Naive B cell (primary cell): ENCODE data around the gene CD300E. TPM values are rescaled to one million over a fixed set of nuclear protein-coding genes. Genes with fewer than 3 reads are reported as not detected.

Source experiments
- ATAC-seq, 2 donors: fragments of 150-1000 bp; cut with Tn5 transposase; 2 replicates each; pipeline ENCODE4 v1.10.0; 2021; ENCODE audit warnings: low read depth in 2 of 2, mild to moderate bottlenecking in 2 of 2, moderate library complexity in 2 of 2
- DNase-seq: peaks from one replicate; pipeline ENCODE4 v3.0.0; 2022
- H3K27ac Mint-ChIP-seq, 6 donors: one replicate each; pipeline ENCODE4 v1.8.0; 2020 to 2022; ENCODE audit warnings: mild to moderate bottlenecking in 6 of 6, mixed read lengths in 6 of 6, moderate library complexity in 5 of 6, inconsistent platforms in 2 of 6
- H3K27me3 Mint-ChIP-seq, 3 donors: one replicate each; pipeline ENCODE4 v1.8.0; 2021 to 2022; ENCODE audit warnings: mixed read lengths in 3 of 3, mild to moderate bottlenecking in 1 of 3
- H3K36me3 Mint-ChIP-seq, 2 donors: one replicate each; pipeline ENCODE4 v1.8.0; 2020 to 2022; ENCODE audit warnings: mixed read lengths in 2 of 2, inconsistent platforms in 1 of 2, mild to moderate bottlenecking in 1 of 2
- H3K4me1 Mint-ChIP-seq, 3 donors: one replicate each; pipeline ENCODE4 v1.8.0; 2020 to 2022; ENCODE audit warnings: mixed read lengths in 3 of 3, inconsistent platforms in 1 of 3, mild to moderate bottlenecking in 1 of 3, moderate library complexity in 1 of 3
- H3K4me3 Mint-ChIP-seq, 8 donors: one replicate each; pipeline ENCODE4 v1.8.0; 2020 to 2022; ENCODE audit warnings: mild to moderate bottlenecking in 8 of 8, mixed read lengths in 8 of 8, moderate library complexity in 8 of 8, inconsistent platforms in 2 of 8
- H3K9me3 Mint-ChIP-seq, 7 donors: one replicate each; pipeline ENCODE4 v1.8.0; 2020 to 2022; ENCODE audit warnings: mixed read lengths in 7 of 7, mild to moderate bottlenecking in 5 of 7, inconsistent platforms in 2 of 7, moderate library complexity in 1 of 7
- polyA plus RNA-seq, 6 donors: library from polyadenylated mRNA; unstranded; fragments of 300-500 nt; fragmentation: Illumina TruSeq; gene quantifications; one replicate each; pipeline ENCODE4 v1.2.3, GENCODE V29; 2021; ENCODE audit warnings: low read depth in 6 of 6

Gene CD300E, protein sequence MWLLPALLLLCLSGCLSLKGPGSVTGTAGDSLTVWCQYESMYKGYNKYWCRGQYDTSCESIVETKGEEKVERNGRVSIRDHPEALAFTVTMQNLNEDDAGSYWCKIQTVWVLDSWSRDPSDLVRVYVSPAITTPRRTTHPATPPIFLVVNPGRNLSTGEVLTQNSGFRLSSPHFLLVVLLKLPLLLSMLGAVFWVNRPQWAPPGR
- under 1 TPM in 3 of 6 donors, not detected in 3; 0.06 to 0.69 (median 0.18) TPM for polyA plus RNA-seq

DNA sequence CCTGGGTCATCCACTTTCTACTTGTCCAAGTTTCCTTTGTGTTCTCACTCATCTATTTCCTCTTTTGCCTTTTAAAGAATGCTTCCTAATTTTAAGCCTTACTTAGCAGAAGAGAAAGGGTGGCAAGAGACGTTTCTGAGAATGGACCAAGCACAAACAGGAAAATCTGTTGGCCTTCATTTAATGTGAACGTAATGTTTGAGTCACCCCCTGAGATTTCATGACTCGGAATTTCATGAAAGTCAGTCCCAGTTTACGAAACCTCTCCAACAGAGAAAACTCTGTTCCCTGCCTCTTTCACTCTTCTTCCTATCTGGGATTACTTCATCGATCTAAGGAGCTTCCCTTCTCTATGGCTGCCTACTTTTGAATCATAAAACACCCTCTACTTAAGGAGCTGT lies at the start of gene CD300E:
Gene CD300E, minus strand, starts transcription at position 46 of the 401 bp plus-strand sequence. CDS start 117 bp downstream, outside the sequence.
- ATAC-seq = no peak
- Mint-ChIP-seq H3K4me1 (peaks cover 5 to 14% (median 5%) of the 10 kb centered on the region in 3 donors), H3K36me3 (no peaks in the 10 kb centered on the region), H3K4me3 (peak within 1 kb of the TSS in 1 of 8 donors; percentile 70), H3K27me3 (peaks cover 46 to 62% (median 53%) of the 10 kb centered on the region in 3 donors), H3K9me3 (peaks cover 0 to 9% (median 4%) of the 10 kb centered on the region in 7 donors), H3K27ac (peak within 1 kb of the TSS in 2 of 6 donors; percentile 51 to 89)
- DNase-seq = no peak

DNA sequence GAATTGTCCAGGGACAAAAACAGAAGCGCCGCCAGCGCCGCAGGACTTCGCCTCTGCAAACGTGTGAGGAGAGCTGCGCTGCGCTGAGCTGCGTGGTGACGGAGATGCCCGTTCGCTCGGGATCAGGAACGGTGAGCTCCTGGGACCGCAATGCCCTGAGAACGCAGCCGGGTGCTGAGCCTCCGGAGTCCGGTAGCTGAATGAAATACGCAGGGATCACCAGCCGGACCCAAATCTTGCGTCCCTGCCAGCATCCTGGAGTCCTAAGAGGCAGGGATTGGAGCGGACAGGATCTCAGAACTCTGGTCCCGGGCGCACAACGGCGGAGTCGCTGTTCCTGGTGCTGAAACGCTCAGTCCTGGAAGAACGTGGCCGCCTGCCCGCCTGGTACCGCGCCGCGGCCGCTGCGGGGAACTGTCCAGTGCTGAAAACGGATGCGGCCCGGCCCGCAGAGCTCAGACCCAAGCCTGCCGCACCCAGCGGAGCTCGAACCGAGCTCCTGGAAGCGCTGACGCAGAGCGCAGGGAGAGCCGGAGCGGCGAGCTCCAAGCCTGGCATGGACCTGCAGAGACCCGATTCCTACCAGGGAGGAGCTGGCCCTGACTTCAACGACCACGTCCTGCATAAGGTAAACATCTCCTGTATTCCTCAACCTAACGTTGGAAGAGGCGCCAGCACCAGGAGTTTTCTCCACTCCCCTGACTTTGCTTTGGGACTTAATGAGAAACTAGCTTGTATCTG lies 47.7 kb upstream of the CD300E start:
- DNase-seq (peak; percentile 50), ATAC-seq (peak; percentile 80 to 85)
- peaks cover 0 to 8% of the 10 kb centered on the region in 2 donors for H3K36me3 Mint-ChIP-seq
- no peak overlapping the region for H3K27ac Mint-ChIP-seq
- peak overlapping the region in 1 of 8 donors; percentile 41 for H3K4me3 Mint-ChIP-seq
- H3K4me1 Mint-ChIP-seq = peaks cover 0 to 10% (median 4%) of the 10 kb centered on the region in 3 donors
- peaks cover 53 to 82% (median 68%) of the 10 kb centered on the region in 3 donors for H3K27me3 Mint-ChIP-seq
- H3K9me3 Mint-ChIP-seq = peaks cover 0 to 13% (median 7%) of the 10 kb centered on the region in 7 donors

DNA sequence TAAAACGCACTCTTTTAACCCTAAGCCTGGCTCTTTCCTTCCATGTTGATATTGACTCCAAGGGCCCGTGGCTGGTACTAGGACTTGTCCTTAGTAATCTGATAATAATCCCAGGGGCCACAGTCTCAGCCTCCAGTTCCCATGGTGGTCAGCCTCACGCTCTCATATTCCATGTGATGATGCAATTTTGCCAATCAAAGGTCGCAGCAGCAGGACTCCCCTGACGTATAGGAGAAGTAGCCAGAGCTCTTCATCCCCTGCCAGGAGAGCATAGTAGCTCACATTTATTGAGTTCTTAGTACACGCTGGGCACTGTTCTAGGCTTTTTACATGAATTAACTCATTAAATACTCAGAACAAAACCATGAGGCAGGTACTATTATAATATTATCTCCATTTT lies 46.8 kb upstream of the CD300E start:
- peak overlapping the region in 1 of 6 donors; percentile 12 for H3K27ac Mint-ChIP-seq
- peaks cover 50 to 73% (median 67%) of the 10 kb centered on the region in 3 donors for H3K27me3 Mint-ChIP-seq
- DNase-seq (no peak), ATAC-seq (no peak)
- peaks cover 0 to 8% of the 10 kb centered on the region in 2 donors for H3K36me3 Mint-ChIP-seq
- H3K9me3 Mint-ChIP-seq = peaks cover 0 to 13% (median 7%) of the 10 kb centered on the region in 7 donors
- H3K4me1 Mint-ChIP-seq = peaks cover 0 to 8% (median 4%) of the 10 kb centered on the region in 3 donors
- H3K4me3 Mint-ChIP-seq = no peak overlapping the region

DNA sequence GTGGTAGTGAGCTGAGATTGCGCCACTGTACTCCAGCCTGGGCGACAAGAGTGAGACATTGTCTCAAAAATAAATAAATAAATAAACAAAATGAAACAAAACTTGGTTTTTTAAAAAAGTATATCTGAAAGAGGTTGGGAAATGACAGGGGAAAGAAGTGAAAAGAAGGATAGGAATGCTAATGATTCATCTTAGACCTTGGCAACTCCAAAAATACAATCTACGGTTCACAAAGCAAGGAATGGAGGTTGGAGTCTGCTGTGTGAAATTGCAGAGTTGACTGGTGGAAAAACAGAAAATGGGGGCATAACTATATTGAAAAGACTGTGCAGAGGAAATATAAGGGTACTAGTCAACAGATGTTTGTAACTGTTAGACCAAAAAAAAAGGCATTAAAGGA lies 40.0 kb upstream of the CD300E start:
- no peak overlapping the region for H3K27ac Mint-ChIP-seq
- no peaks in the 10 kb centered on the region for H3K4me1 Mint-ChIP-seq
- no peak for ATAC-seq
- no peak for DNase-seq
- peaks cover 0 to 5% of the 10 kb centered on the region in 2 donors for H3K36me3 Mint-ChIP-seq
- no peak overlapping the region for H3K4me3 Mint-ChIP-seq
- peaks cover 0 to 7% (median 4%) of the 10 kb centered on the region in 7 donors for H3K9me3 Mint-ChIP-seq
- peaks cover 35 to 61% (median 55%) of the 10 kb centered on the region in 3 donors for H3K27me3 Mint-ChIP-seq

DNA sequence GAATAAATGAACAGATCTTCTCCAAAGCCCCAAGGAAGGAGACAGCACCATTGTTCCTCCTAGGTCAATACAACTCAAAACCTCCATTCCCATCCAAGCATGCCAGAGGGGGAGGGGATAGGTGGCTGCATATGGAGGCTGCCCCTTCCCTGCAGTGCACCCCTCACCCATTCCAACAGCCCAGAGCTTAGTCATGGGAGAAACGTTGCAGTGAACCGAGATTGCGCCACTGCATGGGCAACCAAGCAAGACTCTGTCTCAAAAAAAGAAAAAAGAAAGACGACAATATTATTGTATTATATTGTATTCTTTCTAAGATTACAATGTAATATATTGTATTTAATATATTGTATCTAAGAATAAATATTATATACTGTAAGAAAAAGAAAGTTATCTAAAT lies 36.4 kb upstream of the CD300E start:
- Mint-ChIP-seq H3K4me1 (peaks cover 6 to 10% (median 9%) of the 10 kb centered on the region in 3 donors), H3K27ac (no peak overlapping the region), H3K4me3 (no peak overlapping the region), H3K27me3 (peaks cover 32 to 59% (median 55%) of the 10 kb centered on the region in 3 donors), H3K36me3 (peaks cover 0 to 5% of the 10 kb centered on the region in 2 donors), H3K9me3 (peaks cover 0 to 7% (median 4%) of the 10 kb centered on the region in 7 donors)
- DNase-seq (no peak), ATAC-seq (no peak)

DNA sequence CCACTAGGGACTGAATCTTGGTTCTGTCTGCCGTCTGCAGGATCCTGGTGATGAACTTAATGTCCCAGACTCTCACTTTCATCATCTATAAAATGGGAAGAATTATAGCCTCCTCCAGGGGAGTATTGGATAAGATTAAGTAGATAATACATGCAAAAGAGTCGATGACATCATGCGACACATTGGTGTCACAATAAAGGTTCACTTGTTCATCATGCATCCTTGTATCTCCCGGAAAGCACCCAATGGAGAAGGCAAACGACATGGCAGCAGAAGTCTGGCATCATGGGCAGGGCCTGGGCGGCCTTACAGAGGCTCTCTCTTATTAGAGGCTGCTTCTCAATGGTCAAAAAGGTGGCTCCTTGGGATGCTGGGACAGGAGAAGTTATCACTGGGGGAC lies 35.1 kb upstream of the CD300E start:
- Mint-ChIP-seq H3K27me3 (peaks cover 30 to 67% (median 49%) of the 10 kb centered on the region in 3 donors), H3K9me3 (peaks cover 0 to 7% (median 4%) of the 10 kb centered on the region in 7 donors), H3K27ac (no peak overlapping the region), H3K4me1 (peaks cover 6 to 10% (median 9%) of the 10 kb centered on the region in 3 donors), H3K36me3 (peaks cover 0 to 5% of the 10 kb centered on the region in 2 donors), H3K4me3 (no peak overlapping the region)
- no peak for DNase-seq
- no peak for ATAC-seq

DNA sequence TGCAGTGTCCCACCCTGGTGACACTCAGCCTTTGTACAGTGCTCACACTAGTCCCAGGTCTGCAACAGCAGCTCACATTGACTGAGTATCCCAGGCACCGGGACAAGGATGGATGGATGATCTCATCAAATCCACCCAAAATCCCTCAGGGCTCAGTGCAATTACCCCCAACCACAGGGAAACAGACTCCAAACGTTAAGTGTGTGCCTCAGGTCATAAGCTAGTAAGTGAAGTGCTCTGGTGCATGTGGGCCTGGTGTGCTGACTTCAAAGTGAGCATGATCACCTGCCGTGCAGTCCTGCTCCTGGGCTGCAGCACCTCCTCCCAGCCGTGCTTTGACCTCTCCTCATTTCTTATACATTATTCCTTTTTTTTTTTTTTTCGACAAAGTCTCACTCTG lies 31.2 kb upstream of the CD300E start:
- Mint-ChIP-seq H3K36me3 (no peaks in the 10 kb centered on the region), H3K4me3 (no peak overlapping the region), H3K27me3 (peaks cover 46 to 75% (median 63%) of the 10 kb centered on the region in 3 donors), H3K4me1 (peaks cover 6 to 10% (median 9%) of the 10 kb centered on the region in 3 donors), H3K27ac (no peak overlapping the region), H3K9me3 (no peaks in the 10 kb centered on the region)
- DNase-seq (no peak), ATAC-seq (no peak)

DNA sequence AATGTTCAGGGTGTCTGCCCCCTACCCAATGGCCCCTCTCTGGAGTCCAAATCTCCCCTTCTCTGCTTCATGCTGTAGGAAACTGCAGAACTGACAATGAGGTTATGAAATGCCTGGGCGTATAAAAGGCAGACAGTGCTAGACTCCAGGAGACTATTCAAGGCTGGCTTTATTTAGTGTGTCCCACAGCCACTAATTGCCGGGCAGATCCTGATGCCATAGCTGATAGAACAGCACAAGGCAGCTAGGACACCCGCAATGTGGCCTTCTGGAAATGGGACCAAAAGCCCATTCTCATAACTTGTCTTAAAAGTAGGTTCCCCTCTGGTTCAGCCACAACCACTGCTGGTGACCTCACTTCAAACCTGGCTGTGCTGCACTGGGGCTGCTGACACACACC lies 28.5 kb upstream of the CD300E start:
- H3K4me1 Mint-ChIP-seq = peaks cover 0 to 2% (median under 1%) of the 10 kb centered on the region in 3 donors
- no peak for DNase-seq
- H3K4me3 Mint-ChIP-seq = no peak overlapping the region
- no peaks in the 10 kb centered on the region for H3K9me3 Mint-ChIP-seq
- ATAC-seq = no peak
- no peaks in the 10 kb centered on the region for H3K36me3 Mint-ChIP-seq
- H3K27ac Mint-ChIP-seq = no peak overlapping the region
- H3K27me3 Mint-ChIP-seq = peaks cover 40 to 73% (median 61%) of the 10 kb centered on the region in 3 donors

DNA sequence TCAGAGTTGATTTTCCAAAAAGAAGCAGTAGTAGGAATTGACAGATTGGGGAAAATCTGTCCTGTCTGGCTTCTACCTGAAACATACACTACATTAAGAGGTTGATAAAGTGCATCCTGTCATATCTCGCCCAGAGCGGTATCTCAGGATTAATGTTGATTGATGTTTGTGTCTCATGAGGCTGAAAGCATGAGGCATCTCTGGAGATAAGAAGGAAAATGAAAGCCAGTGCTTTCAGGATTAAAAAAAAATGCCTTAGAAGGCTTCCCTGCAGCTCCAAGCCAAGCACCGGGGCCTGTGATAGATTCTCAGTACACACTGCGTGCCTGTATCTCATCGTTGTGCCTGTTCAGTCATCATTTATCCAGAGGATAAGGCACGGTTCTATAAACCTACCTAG lies 26.4 kb upstream of the CD300E start:
- no peaks in the 10 kb centered on the region for H3K36me3 Mint-ChIP-seq
- H3K4me3 Mint-ChIP-seq = no peak overlapping the region
- ATAC-seq (no peak), DNase-seq (no peak)
- peaks cover 52 to 88% (median 76%) of the 10 kb centered on the region in 3 donors for H3K27me3 Mint-ChIP-seq
- no peaks in the 10 kb centered on the region for H3K9me3 Mint-ChIP-seq
- no peak overlapping the region for H3K27ac Mint-ChIP-seq
- H3K4me1 Mint-ChIP-seq = peaks cover 10 to 15% (median 15%) of the 10 kb centered on the region in 3 donors

DNA sequence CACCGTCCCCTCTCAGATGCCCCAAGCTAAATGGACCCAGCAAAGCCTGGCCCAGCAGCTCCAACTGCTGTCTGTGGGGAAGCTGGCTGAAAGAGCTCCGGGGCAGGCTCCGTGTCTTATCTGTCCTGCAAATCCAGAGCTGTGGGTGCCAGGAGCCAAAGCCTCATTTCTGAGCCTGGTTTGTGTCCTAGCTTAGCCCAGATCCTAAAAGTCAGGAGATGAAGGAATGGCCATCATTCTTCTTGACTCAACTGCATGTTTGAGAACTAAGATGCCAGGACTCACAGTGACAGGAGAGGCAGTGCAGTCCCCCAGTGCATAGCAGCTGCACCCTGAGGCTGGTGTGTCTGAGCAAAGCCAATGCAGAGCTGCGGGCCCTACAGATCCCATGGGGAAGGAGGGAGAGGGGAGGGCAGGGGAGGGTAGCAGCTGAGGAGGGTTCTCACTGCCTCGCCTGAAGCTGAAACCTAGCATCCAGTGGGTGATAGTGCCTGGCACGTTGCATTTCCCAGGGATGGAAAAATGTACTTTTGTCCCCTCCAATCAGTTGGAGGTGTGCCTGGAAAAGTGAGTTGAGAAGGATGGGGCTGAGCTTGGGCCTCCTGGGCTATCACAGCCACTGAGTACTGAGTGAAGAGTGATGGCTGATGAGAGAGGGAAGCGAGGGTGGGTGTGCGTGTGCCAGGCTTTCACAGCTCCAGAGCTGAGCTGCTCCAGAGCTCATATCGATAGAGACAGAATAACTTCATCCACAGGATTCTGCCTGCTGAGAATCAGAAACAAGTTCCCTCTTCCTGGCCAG lies 24.5 kb upstream of the CD300E start:
- H3K36me3 Mint-ChIP-seq = no peaks in the 10 kb centered on the region
- H3K27me3 Mint-ChIP-seq = peaks cover 58 to 90% (median 74%) of the 10 kb centered on the region in 3 donors
- H3K9me3 Mint-ChIP-seq = no peaks in the 10 kb centered on the region
- no peak overlapping the region for H3K4me3 Mint-ChIP-seq
- no peak for ATAC-seq
- peaks cover 21 to 31% (median 29%) of the 10 kb centered on the region in 3 donors for H3K4me1 Mint-ChIP-seq
- DNase-seq = no peak
- no peak overlapping the region for H3K27ac Mint-ChIP-seq

DNA sequence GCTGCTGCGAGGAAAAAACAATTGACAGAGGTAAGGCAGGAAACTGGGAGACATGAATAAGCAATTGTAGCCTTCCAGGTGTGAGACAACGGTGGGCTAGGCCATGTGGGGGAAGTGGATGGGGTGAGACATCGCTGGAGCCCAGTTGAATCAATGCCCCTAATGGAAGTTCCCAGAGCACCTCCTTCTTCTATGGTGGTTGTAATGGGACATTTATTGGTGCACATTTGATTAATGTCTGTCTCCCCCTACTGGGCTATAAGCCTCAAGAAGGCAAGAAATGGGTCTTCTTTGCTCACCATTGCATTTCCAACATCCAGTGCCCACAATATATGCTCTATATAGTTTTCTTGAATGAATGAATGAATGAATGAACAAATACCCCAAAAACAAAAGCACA lies 22.7 kb upstream of the CD300E start:
- Mint-ChIP-seq H3K9me3 (no peaks in the 10 kb centered on the region), H3K4me1 (peaks cover 39 to 50% (median 47%) of the 10 kb centered on the region in 3 donors), H3K27me3 (peaks cover 53 to 87% (median 55%) of the 10 kb centered on the region in 3 donors), H3K4me3 (peak overlapping the region in 1 of 8 donors; percentile 15), H3K27ac (peak overlapping the region in 3 of 6 donors; percentile 32 to 75 (median 67)), H3K36me3 (no peaks in the 10 kb centered on the region)
- no peak for DNase-seq
- ATAC-seq = peak; percentile 43 to 66

DNA sequence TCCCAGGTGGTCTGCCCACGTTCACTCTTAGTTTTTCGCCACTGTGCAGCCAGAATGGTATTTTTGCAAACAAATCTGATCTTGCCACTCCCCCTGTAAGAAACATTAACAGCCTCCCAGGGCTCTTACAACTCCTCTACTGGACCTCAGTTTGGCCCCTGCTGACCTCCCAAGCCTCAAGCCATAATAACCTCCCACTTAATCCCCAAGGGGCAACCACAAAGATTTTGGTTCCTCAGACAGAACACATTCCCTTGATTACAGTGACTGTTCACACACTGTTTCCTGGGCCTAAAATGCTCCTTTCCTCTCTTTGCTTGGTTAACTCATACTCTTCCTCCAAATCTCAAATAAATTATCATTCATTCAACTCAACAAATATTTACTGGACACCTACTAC lies 21.5 kb upstream of the CD300E start:
- Mint-ChIP-seq H3K36me3 (no peaks in the 10 kb centered on the region), H3K4me1 (peaks cover 51 to 62% (median 60%) of the 10 kb centered on the region in 3 donors), H3K27ac (peak overlapping the region in 1 of 6 donors; percentile 77), H3K9me3 (no peaks in the 10 kb centered on the region), H3K4me3 (peak overlapping the region in 2 of 8 donors; percentile 23 to 69), H3K27me3 (peaks cover 42 to 75% (median 43%) of the 10 kb centered on the region in 3 donors)
- ATAC-seq = no peak
- no peak for DNase-seq

DNA sequence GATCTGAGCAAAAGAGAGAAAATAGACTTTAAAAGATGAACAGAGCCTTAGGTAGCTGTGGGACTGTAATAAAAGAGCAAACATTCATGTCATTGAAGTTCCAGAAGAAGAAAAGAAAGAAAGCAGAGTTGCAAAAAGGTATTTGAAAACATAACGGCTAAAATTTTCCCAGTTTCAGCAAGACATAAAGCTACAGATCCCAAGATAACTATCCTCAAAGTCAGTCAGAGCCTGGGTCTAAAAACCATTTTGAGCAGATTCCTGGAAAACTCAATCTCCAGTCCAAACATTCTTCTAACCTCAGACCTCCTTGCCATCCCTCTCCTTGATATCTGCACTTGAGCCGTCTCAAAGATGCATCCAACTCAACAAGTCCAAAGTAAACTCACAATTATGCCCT lies 20.9 kb upstream of the CD300E start:
- DNase-seq (no peak), ATAC-seq (no peak)
- Mint-ChIP-seq H3K4me1 (peaks cover 57 to 68% (median 65%) of the 10 kb centered on the region in 3 donors), H3K27me3 (peaks cover 40 to 70% (median 43%) of the 10 kb centered on the region in 3 donors), H3K9me3 (no peaks in the 10 kb centered on the region), H3K36me3 (no peaks in the 10 kb centered on the region), H3K4me3 (peak overlapping the region in 1 of 8 donors; percentile 69), H3K27ac (peak overlapping the region in 1 of 6 donors; percentile 85)
